H1 (cell line): ENCODE measurements around the gene TMED4. TPM values are rescaled to one million over a fixed set of nuclear protein-coding genes. Genes with fewer than 3 reads are reported as not detected.

ENCODE experiments used
- CTCF ChIA-PET: fragments of 300-600 bp; sonication (Branson Sonifier 250); formaldehyde crosslinking; loops from one replicate; lab custom pipeline; 2021; ENCODE audit not compliant: partially characterized antibody; lab: Charles Lee
- POLR2A ChIA-PET: fragments of 300-600 bp; sonication (Branson Sonifier 250); formaldehyde crosslinking; loops from one replicate; lab custom pipeline; 2021; ENCODE audit warnings: inconsistent platforms; ENCODE audit not compliant: partially characterized antibody; lab: Charles Lee
- DNase-seq, 2 experiments: peaks; one replicate each; pipeline versions ENCODE4 v3.0.0 to v3.0.0-alpha.2; 2010 to 2022; ENCODE audit warnings: low spot score in 2 of 2, low read depth in 1 of 2, mixed read lengths in 1 of 2
- FAIRE-seq: peaks from 2 replicates; lab custom pipeline; 2011; peaks lifted over from hg19 to GRCh38; lab: Jason Lieb, UNC
- H2AFZ ChIP-seq: 2 replicates; pipeline ENCODE4 v1.8.1; 2012; ENCODE audit warnings: low read length, inconsistent platforms
- H2AK5ac ChIP-seq: 2 replicates; pipeline ENCODE4 v1.6.1; 2013; ENCODE audit warnings: low read depth, low read length
- H2BK120ac ChIP-seq: replicated peaks from 2 replicates; pipeline ENCODE3; 2013; ENCODE audit warnings: low read depth, low read length, inconsistent platforms
- H2BK12ac ChIP-seq: 2 replicates; pipeline ENCODE4 v1.6.1; 2013; ENCODE audit warnings: low read depth, low read length
- H2BK15ac ChIP-seq: 2 replicates; pipeline ENCODE4 v1.6.1; 2013; ENCODE audit warnings: low read length
- H2BK20ac ChIP-seq: 2 replicates; pipeline ENCODE4 v1.6.1; 2013; ENCODE audit warnings: low read length
- H2BK5ac ChIP-seq: 2 replicates; pipeline ENCODE4 v1.6.1; 2013; ENCODE audit warnings: low read depth, low read length
- H3K14ac ChIP-seq: 2 replicates; pipeline ENCODE4 v1.6.1; 2013; ENCODE audit warnings: inconsistent platforms; ENCODE audit not compliant: insufficient read length
- H3K18ac ChIP-seq: 2 replicates; pipeline ENCODE4 v1.6.1; 2013; ENCODE audit warnings: low read length; ENCODE audit errors: extremely low read depth
- H3K23ac ChIP-seq: 2 replicates; pipeline ENCODE4 v1.6.1; 2013; ENCODE audit warnings: inconsistent platforms; ENCODE audit not compliant: insufficient read length
- H3K23me2 ChIP-seq: 2 replicates; pipeline ENCODE4 v1.6.1; 2013; ENCODE audit warnings: low read depth, low read length
- H3K27ac ChIP-seq: 2 replicates; pipeline ENCODE4 v1.6.1; 2011; ENCODE audit warnings: low read depth, low read length, inconsistent platforms
- H3K27me3 ChIP-seq, 4 experiments: replicated peaks in 1 of 4; 1 replicate in 1 of 4; 2 replicates in 3 of 4; pipeline versions ENCODE4 v1.6.1 to v1.8.1; 2011 to 2013; ENCODE audit warnings: low read length in 3 of 4, mild to moderate bottlenecking in 3 of 4, inconsistent platforms in 2 of 4, mixed read lengths in 2 of 4, moderate library complexity in 1 of 4; ENCODE audit not compliant: control insufficient read depth in 3 of 4, insufficient read depth in 3 of 4; ENCODE audit errors: extremely low read depth in 1 of 4
- H3K36me3 ChIP-seq, 4 experiments: 2 replicates each; pipeline versions ENCODE4 v1.6.1 to v1.8.1; 2011 to 2013; ENCODE audit warnings: mild to moderate bottlenecking in 4 of 4, low read length in 3 of 4, moderate library complexity in 2 of 4, control low read depth in 1 of 4, inconsistent platforms in 1 of 4; ENCODE audit not compliant: insufficient read depth in 4 of 4, control insufficient read depth in 2 of 4
- H3K4ac ChIP-seq: replicated peaks from 2 replicates; pipeline ENCODE3; 2013; ENCODE audit warnings: low read length, low read depth, mixed read lengths, inconsistent platforms; ENCODE audit not compliant: insufficient read length
- H3K4me1 ChIP-seq, 4 experiments: replicated peaks in 1 of 4; 1 replicate in 1 of 4; 2 replicates in 3 of 4; pipeline versions ENCODE4 v1.6.1 to v1.8.1; 2011 to 2013; ENCODE audit warnings: low read length in 3 of 4, inconsistent platforms in 2 of 4, mixed read lengths in 1 of 4; ENCODE audit not compliant: insufficient read depth in 4 of 4, control insufficient read depth in 3 of 4
- H3K4me2 ChIP-seq, 2 experiments: 2 replicates each; pipeline versions ENCODE4 v1.6.1 to v1.8.1; 2011 to 2013; ENCODE audit warnings: low read depth in 2 of 2, low read length in 2 of 2, control low read depth in 1 of 2, inconsistent platforms in 1 of 2, mild to moderate bottlenecking in 1 of 2; ENCODE audit not compliant: insufficient read depth in 1 of 2
- H3K4me3 ChIP-seq, 4 experiments: fragments of 200-600, 300-600 bp in 1 of 4; sonication (generic), shearing (Covaris generic), sonication (Bioruptor Twin) in 1 of 4; 2 replicates each; pipeline versions ENCODE4 v1.5.1 to v1.8.1; 2011 to 2016; ENCODE audit warnings: low read length in 4 of 4, low read depth in 3 of 4, control low read depth in 2 of 4, inconsistent platforms in 2 of 4, mild to moderate bottlenecking in 2 of 4, mixed read lengths in 1 of 4, moderate library complexity in 1 of 4; ENCODE audit not compliant: insufficient read depth in 2 of 4; ENCODE audit errors: extremely low read depth in 1 of 4
- H3K56ac ChIP-seq: replicated peaks from 2 replicates; pipeline ENCODE3; 2013; ENCODE audit warnings: low read depth, mild to moderate bottlenecking, mixed read lengths, low read length, inconsistent platforms; ENCODE audit not compliant: insufficient read length
- H3K79me1 ChIP-seq: 2 replicates; pipeline ENCODE4 v1.6.1; 2013; ENCODE audit warnings: low read depth, low read length, control low read depth
- H3K79me2 ChIP-seq, 2 experiments: 2 replicates each; pipeline versions ENCODE4 v1.6.1 to v1.8.1; 2012 to 2013; ENCODE audit warnings: low read length in 2 of 2, mild to moderate bottlenecking in 2 of 2, inconsistent platforms in 1 of 2; ENCODE audit not compliant: insufficient read depth in 2 of 2, control insufficient read depth in 1 of 2
- H3K9ac ChIP-seq, 4 experiments: replicated peaks in 1 of 4; 1 replicate in 1 of 4; 2 replicates in 3 of 4; pipeline versions ENCODE4 v1.6.1 to v1.8.1; 2011 to 2013; ENCODE audit warnings: low read depth in 3 of 4, low read length in 3 of 4, control low read depth in 2 of 4, mild to moderate bottlenecking in 2 of 4, moderate library complexity in 2 of 4, inconsistent platforms in 1 of 4; ENCODE audit errors: extremely low read depth in 1 of 4
- H3K9me3 ChIP-seq, 2 experiments: 2 replicates each; pipeline versions ENCODE4 v1.6.1 to v1.8.1; 2012 to 2013; ENCODE audit warnings: mild to moderate bottlenecking in 2 of 2, moderate library complexity in 2 of 2, control low read depth in 1 of 2, inconsistent platforms in 1 of 2, low read depth in 1 of 2, low read length in 1 of 2, mixed read lengths in 1 of 2; ENCODE audit not compliant: insufficient read depth in 2 of 2
- H4K20me1 ChIP-seq, 2 experiments: replicated peaks in 1 of 2; 2 replicates each; pipeline versions ENCODE3 to v1.8.1; 2011 to 2013; ENCODE audit warnings: inconsistent platforms in 2 of 2, low read length in 2 of 2, mild to moderate bottlenecking in 1 of 2; ENCODE audit not compliant: insufficient read depth in 2 of 2, control insufficient read depth in 1 of 2
- H4K5ac ChIP-seq: 2 replicates; pipeline ENCODE4 v1.6.1; 2013; ENCODE audit warnings: low read length, low read depth, mixed read lengths, inconsistent platforms; ENCODE audit not compliant: insufficient read length
- H4K8ac ChIP-seq: 2 replicates; pipeline ENCODE4 v1.8.0; 2013; ENCODE audit warnings: mild to moderate bottlenecking, moderate library complexity, low read length, inconsistent platforms; ENCODE audit not compliant: insufficient read depth; ENCODE audit errors: extremely low read depth
- H4K91ac ChIP-seq: replicated peaks from 2 replicates; pipeline ENCODE3; 2013; ENCODE audit warnings: low read length, mixed read lengths, inconsistent platforms; ENCODE audit not compliant: insufficient read length
- CBX8 ChIP-seq: fragments of 300-800, 300-1000 bp; sonication (generic); IDR thresholded peaks from 2 replicates; pipeline ENCODE4 v1.7.1; 2016; ENCODE audit warnings: low read depth, low read length, borderline replicate concordance
- CTCF ChIP-seq, 3 experiments: IDR thresholded peaks; 1 replicate in 2 of 3; 2 replicates in 1 of 3; pipeline versions ENCODE4 v1.5.1 to v1.6.1; 2011; ENCODE audit warnings: low read length in 3 of 3, mild to moderate bottlenecking in 3 of 3, inconsistent platforms in 2 of 3, low read depth in 1 of 3, moderate library complexity in 1 of 3; ENCODE audit not compliant: insufficient read depth in 1 of 3; ENCODE audit errors: control extremely low read depth in 1 of 3
- HDAC6 ChIP-seq: IDR thresholded peaks from one replicate; pipeline ENCODE4 v1.7.1; 2012; ENCODE audit warnings: low read depth, mild to moderate bottlenecking, inconsistent platforms, low read length, moderate library complexity
- RAD21 ChIP-seq, 2 experiments: IDR thresholded peaks in 1 of 2; conservative IDR thresholded peaks in 1 of 2; 2 replicates each; pipeline ENCODE4 v1.6.1; 2011; ENCODE audit warnings: low read depth in 2 of 2, low read length in 2 of 2, improper control_type of control experiment in 1 of 2, inconsistent platforms in 1 of 2, mild to moderate bottlenecking in 1 of 2, moderate library complexity in 1 of 2
- RNF2 ChIP-seq: fragments of 200-900, 300-1000 bp; sonication (generic); IDR thresholded peaks from 2 replicates; pipeline ENCODE4 v1.7.1; 2016; ENCODE audit warnings: borderline replicate concordance, low read depth, mild to moderate bottlenecking, antibody characterized with exemption, low read length; ENCODE audit not compliant: poor library complexity, severe bottlenecking; ENCODE audit errors: missing control alignments
- SAP30 ChIP-seq: fragments of 300-600 bp; sonication (generic); IDR thresholded peaks from 2 replicates; pipeline ENCODE4 v1.7.1; 2012; ENCODE audit warnings: low read length, moderate library complexity, mild to moderate bottlenecking, inconsistent platforms; ENCODE audit not compliant: insufficient read depth, insufficient replicate concordance
- SIX5 ChIP-seq: IDR thresholded peaks from 2 replicates; pipeline ENCODE4 v1.6.1; 2011; ENCODE audit warnings: mild to moderate bottlenecking, low read depth, low read length
- YY1 ChIP-seq: IDR thresholded peaks from 2 replicates; pipeline ENCODE4 v1.6.1; 2011; ENCODE audit warnings: low read depth, mild to moderate bottlenecking, low read length
- WGBS, 2 experiments: shearing (Covaris generic) in 1 of 2; methylation state at CpG; one replicate each; pipeline versions ENCODE4 v1.1.6 to v1.1.7; 2013 to 2015; ENCODE audit warnings: low lambda C conversion rate in 2 of 2, mixed read lengths in 2 of 2, inconsistent platforms in 1 of 2, low coverage in 1 of 2, missing lambda C conversion rate in 1 of 2; ENCODE audit not compliant: insufficient replicate concordance in 2 of 2, insufficient coverage in 1 of 2, insufficient read length in 1 of 2; ENCODE audit errors: extremely low coverage in 1 of 2, missing lambda C conversion rate in 1 of 2; 5-methylcytosine and 5-hydroxymethylcytosine counted together
- polyA plus RNA-seq, 7 experiments: library from polyadenylated mRNA; depleted of rRNA in 3 of 7; stranded (reverse) in 5 of 7; unstranded in 2 of 7; fragments of >200 nt in 5 of 7; fragments of 200-250 nt in 2 of 7; gene quantifications; 1 replicate in 5 of 7; 2 replicates in 1 of 7; 4 replicates in 1 of 7; pipeline versions ENCODE4 v1.2.1 to v1.2.3, GENCODE V29; 2011 to 2013; ENCODE audit warnings: missing spikeins in 2 of 7, mixed read lengths in 2 of 7
- total RNA-seq: library from RNA; stranded (reverse); fragmentation: NEBNext Ultra II Directional; extraction: Animal tissue kit (Norgen Biotek cat#: 25700); gene quantifications from 2 replicates; pipeline ENCODE4 v1.2.1, GENCODE V29; 2021

Gene TMED4
- total and polyA plus RNA-seq, 2 of the 8 experiments (the other 6 are each of a cell fraction or from before 2014, with no cell fraction given), result 44.9 to 76.7 TPM

- WGBS, 2 experiments, result 66% methylated on average over 7 of the region's 7 CpGs; no CpG with 5 or more reads in 1 of the 2 experiments
- FAIRE-seq, result peak; percentile 60
These were observed 47.5 kb downstream of the TMED4 start for GRCh38 chr7:44534501-44534900.

More at GRCh38 chr7:44534501-44534900, 47.5 kb downstream of the TMED4 start:
- Histone ChIP-seq H3K23ac (no peak overlapping the region), H3K23me2 (no peaks in the 10 kb centered on the region), H4K5ac (no peak overlapping the region), H3K56ac (no peak overlapping the region), H3K4me2 (no peak overlapping the region), H4K20me1 (no peaks in the 10 kb centered on the region), H2BK15ac (no peak overlapping the region), H2BK120ac (no peak overlapping the region), H3K9ac (no peak overlapping the region), H2BK12ac (no peak overlapping the region), H3K4me3 (no peak overlapping the region), H4K91ac (no peak overlapping the region), H2AK5ac (no peak overlapping the region), H3K36me3 (no peaks in the 10 kb centered on the region), H3K79me2 (no peaks in the 10 kb centered on the region), H3K18ac (no peak overlapping the region), H4K8ac (no peak overlapping the region), H3K4me1 (no peaks in the 10 kb centered on the region), H3K9me3 (no peaks in the 10 kb centered on the region), H3K27ac (no peak overlapping the region), H3K14ac (no peak overlapping the region), H2BK20ac (no peak overlapping the region), H3K4ac (no peak overlapping the region), H2AFZ (peak overlapping the region; percentile 64; the same call in 1 of the 2 replicates), H2BK5ac (no peak overlapping the region), H3K79me1 (no peaks in the 10 kb centered on the region), H3K27me3 (no peaks in the 10 kb centered on the region)
- ChIA-PET POLR2A (interaction anchor here (1.2 to 1.7 kb wide), 4 partner anchors 13 to 45 kb away, joined by 3 to 5 read pairs (median 4); partner anchors contain the start of genes DDX56 and NUDCD3), CTCF (interaction anchor here (0.6 to 10.0 kb wide), 38 partner anchors 11 to 1909 kb away, joined by 3 to 98 read pairs (median 4); partner anchors contain the start of genes NUDCD3 and OGDH)
- peak; percentile 39 to 85 for DNase-seq
- TF ChIP-seq HDAC6 (no peak), YY1 (peak; percentile 32; the same call in 1 of the 2 replicates), SIX5 (no peak), RAD21 (IDR thresholded peaks at IDR 0.05 in 1 of 2, conservative IDR thresholded peaks at IDR 0.05 in 1 of 2; ENCODE audit: low read depth in 2 of 2, low read length in 2 of 2) (peak; percentile 56 to 69), CTCF (IDR thresholded peaks at IDR 0.05; ENCODE audit: control extremely low read depth in 1 of 3, insufficient read depth in 1 of 3, low read depth in 1 of 3, low read length in 3 of 3) (peak; percentile 83 to 97 (median 84)), CBX8 (no peak), RNF2 (no peak), SAP30 (no peak)
- TF ChIP-seq, all 59 proteins: peak for 3
